Ramos (cell line): ENCODE data around the gene NR1H3.

Source experiments
- in situ Hi-C: fragments of 300-500 bp; cut with MboI; formaldehyde crosslinking; loops from one replicate; pipeline ENCODE4 v1.14.3; 2022; ENCODE audit warnings: low sequenced_read_pairs; ENCODE audit not compliant: unreplicated experiment

Gene NR1H3

GRCh38 chr11:47268448-47269001 lies 10.7 kb downstream of the NR1H3 start:
- in situ Hi-C loops, result no loop called here

GRCh38 chr11:47269002-47269828 lies 11.4 kb downstream of the NR1H3 start:
- in situ Hi-C loops, result no loop called here

- in situ Hi-C loops, result no loop called here
These were observed 12.1 kb downstream of the NR1H3 start, which contains the start of gene MADD for GRCh38 chr11:47269829-47270305. Gene MADD, plus strand, starts transcription at chr11:47270133.

GRCh38 chr11:47270331-47271271 lies 12.8 kb downstream of the NR1H3 start:
- in situ Hi-C loops, result no loop called here

- in situ Hi-C loops, result no loop called here
These were observed 13.5 kb downstream of the NR1H3 start for GRCh38 chr11:47271328-47271727.

- in situ Hi-C loops, result no loop called here
These were observed 14.3 kb downstream of the NR1H3 start for GRCh38 chr11:47271961-47272661.

GRCh38 chr11:47272706-47273105 lies 14.9 kb downstream of the NR1H3 start:
- in situ Hi-C loops, result no loop called here

GRCh38 chr11:47274495-47275235 lies 16.9 kb downstream of the NR1H3 start:
- in situ Hi-C loops, result no loop called here

- in situ Hi-C loops, result no loop called here
These were observed 19.1 kb downstream of the NR1H3 start for GRCh38 chr11:47276923-47277322.

- in situ Hi-C loops, result no loop called here
These were observed 20.3 kb downstream of the NR1H3 start for GRCh38 chr11:47278058-47278457.

- in situ Hi-C loops, result no loop called here
These were observed 21.0 kb downstream of the NR1H3 start for GRCh38 chr11:47278769-47279168.

GRCh38 chr11:47280099-47280498 lies 22.3 kb downstream of the NR1H3 start:
- in situ Hi-C loops, result no loop called here

- in situ Hi-C loops, result no loop called here
These were observed 23.1 kb downstream of the NR1H3 start for GRCh38 chr11:47280860-47281259.

GRCh38 chr11:47282462-47282861 lies 24.7 kb downstream of the NR1H3 start:
- in situ Hi-C loops, result no loop called here

GRCh38 chr11:47284151-47284550 lies 26.4 kb downstream of the NR1H3 start:
- in situ Hi-C loops, result no loop called here

- in situ Hi-C loops, result no loop called here
These were observed 28.4 kb downstream of the NR1H3 start for GRCh38 chr11:47285969-47286770.

GRCh38 chr11:47288066-47288465 lies 30.3 kb downstream of the NR1H3 start:
- in situ Hi-C loops, result no loop called here

- in situ Hi-C loops, result no loop called here
These were observed 32.1 kb downstream of the NR1H3 start for GRCh38 chr11:47289856-47290255.

- in situ Hi-C loops, result no loop called here
These were observed 37.6 kb downstream of the NR1H3 start for GRCh38 chr11:47295385-47295784.
